K562 (cell line): Measurements from ENCODE around the gene RIN3. TPM values are rescaled to one million over a fixed set of nuclear protein-coding genes. Genes with fewer than 3 reads are reported as not detected.

Experiments
- ATAC-seq: fragments of 200-7000 bp; cut with Tn5 transposase; 3 replicates; pipeline ENCODE4 v1.9.1; 2020; ENCODE audit warnings: moderate library complexity
- BruUV-seq: library from RNA; stranded (reverse); fragments of 400-500 nt; replicated peaks from 2 replicates; lab custom pipeline; 2021; lab: Mats Ljungman, UMichigan
- CTCF ChIA-PET: fragments of 300-600 bp; formaldehyde crosslinking; extraction: SDS; loops from one replicate; lab custom pipeline; 2021; ENCODE audit warnings: low intra/inter-chr PET ratio; lab: Yijun Ruan, JAX
- POLR2A ChIA-PET: fragments of 300-600, 350-650 bp; sonication (Branson Sonifier 250); formaldehyde crosslinking; extraction: SDS; loops from one replicate; lab custom pipeline; 2021; ENCODE audit warnings: antibody characterized with exemption, inconsistent platforms; lab: Yijun Ruan, JAX
- DNase-seq, 4 experiments: peaks; one replicate each; pipeline versions ENCODE4 v3.0.0 to v3.0.0-alpha.2; 2011 to 2018; ENCODE audit warnings: low spot score in 3 of 4, mixed read lengths in 3 of 4; ENCODE audit errors: extremely low read depth in 1 of 4
- FAIRE-seq: peaks from 2 replicates; lab custom pipeline; 2011; peaks lifted over from hg19 to GRCh38; lab: Jason Lieb, UNC
- H2AFZ ChIP-seq: 2 replicates; pipeline ENCODE4 v1.6.0; 2011; ENCODE audit warnings: low read depth, low read length, control low read depth, inconsistent platforms
- H3K27ac ChIP-seq: fragments of 200-600 bp; 3 replicates; pipeline ENCODE4 v1.8.0; 2011; ENCODE audit warnings: low read depth, mild to moderate bottlenecking, control low read depth, inconsistent platforms, low read length, moderate library complexity, mixed read lengths; ENCODE audit errors: extremely low read depth
- H3K27me3 ChIP-seq, 2 experiments: fragments of 300-600 bp in 1 of 2; 2 replicates in 1 of 2; 3 replicates in 1 of 2; pipeline versions ENCODE4 v1.6.0 to v1.8.0; 2011; ENCODE audit warnings: inconsistent platforms in 2 of 2, low read length in 2 of 2, mild to moderate bottlenecking in 1 of 2, mixed read lengths in 1 of 2, moderate library complexity in 1 of 2; ENCODE audit not compliant: control insufficient read depth in 2 of 2, insufficient read depth in 2 of 2
- H3K36me3 ChIP-seq: fragments of 300-600 bp; 3 replicates; pipeline ENCODE4 v1.8.0; 2011; ENCODE audit warnings: mild to moderate bottlenecking, low read length, inconsistent platforms; ENCODE audit not compliant: control insufficient read depth, insufficient read depth
- H3K4me1 ChIP-seq, 2 experiments: fragments of 200-600 bp in 1 of 2; replicated peaks in 1 of 2; 2 replicates in 1 of 2; 3 replicates in 1 of 2; pipeline versions ENCODE4 v1.5.1 to v1.8.0; 2011; ENCODE audit warnings: inconsistent platforms in 2 of 2, low read length in 2 of 2, mild to moderate bottlenecking in 1 of 2, mixed read lengths in 1 of 2, moderate library complexity in 1 of 2; ENCODE audit not compliant: control insufficient read depth in 2 of 2, insufficient read depth in 2 of 2
- H3K4me2 ChIP-seq: 2 replicates; pipeline ENCODE4 v1.6.1; 2011; ENCODE audit warnings: low read length, control low read depth, inconsistent platforms, mixed read lengths; ENCODE audit not compliant: insufficient read depth
- H3K4me3 ChIP-seq: fragments of 200-600 bp; sonication (generic), shearing (Covaris generic); 2 replicates; pipeline ENCODE4 v1.5.1; 2016; ENCODE audit warnings: control low read depth, inconsistent platforms
- H3K79me2 ChIP-seq: fragments of 200-600 bp; 3 replicates; pipeline ENCODE4 v1.8.0; 2011; ENCODE audit warnings: low read length, inconsistent platforms; ENCODE audit not compliant: control insufficient read depth, insufficient read depth
- H3K9ac ChIP-seq, 2 experiments: 2 replicates each; pipeline versions ENCODE4 v1.6.0 to v1.6.1; 2011; ENCODE audit warnings: low read depth in 2 of 2, low read length in 2 of 2, control low read depth in 1 of 2, inconsistent platforms in 1 of 2, mild to moderate bottlenecking in 1 of 2, mixed read lengths in 1 of 2; ENCODE audit not compliant: insufficient read depth in 1 of 2
- H3K9me1 ChIP-seq: one replicate; pipeline ENCODE4 v1.6.0; 2011; ENCODE audit warnings: inconsistent platforms, mild to moderate bottlenecking, low read length, moderate library complexity; ENCODE audit not compliant: control insufficient read depth, insufficient read depth
- H3K9me3 ChIP-seq: replicated peaks from 2 replicates; pipeline ENCODE4 v1.5.1; 2011; ENCODE audit warnings: low read depth, low read length, inconsistent platforms; ENCODE audit not compliant: control insufficient read depth, insufficient read depth
- H4K20me1 ChIP-seq: replicated peaks from 2 replicates; pipeline ENCODE4 v1.6.1; 2011; ENCODE audit warnings: low read length, inconsistent platforms, mixed read lengths; ENCODE audit not compliant: control insufficient read depth, insufficient read depth
- CGGBP1 ChIP-seq: fragments of 250-450 bp; sonication (Bioruptor Pico); IDR thresholded peaks from 2 replicates; pipeline ENCODE4 v1.9.0; 2021; ENCODE audit warnings: mild to moderate bottlenecking
- CREM ChIP-seq: IDR thresholded peaks from 2 replicates; pipeline ENCODE4 v1.6.1; 2014; ENCODE audit warnings: antibody characterized with exemption, low read depth
- MEIS2 ChIP-seq: fragments of 450-650 bp; IDR thresholded peaks from 2 replicates; pipeline ENCODE4 v1.6.1; 2014; ENCODE audit warnings: mild to moderate bottlenecking; ENCODE audit not compliant: partially characterized antibody
- ZNF184 ChIP-seq: sonication (generic); formaldehyde crosslinking; IDR thresholded peaks from 2 replicates; pipeline ENCODE4 v1.5.0; 2020; ENCODE audit warnings: missing genetic modification reagents
- ZNF778 ChIP-seq: fragments of 450-650 bp; formaldehyde crosslinking; IDR thresholded peaks from 2 replicates; pipeline ENCODE4 v1.4.0; 2020; ENCODE audit warnings: mild to moderate bottlenecking, moderate library complexity
- WGBS: fragments of 100-300 bp; shearing (Covaris generic); methylation state at CpG from one replicate; pipeline ENCODE4 v1.1.6; 2016; ENCODE audit warnings: low coverage, mixed read lengths; ENCODE audit not compliant: insufficient coverage; ENCODE audit errors: missing lambda C conversion rate; 5-methylcytosine and 5-hydroxymethylcytosine counted together
- in situ Hi-C: fragments of 300-500 bp; cut with MboI; formaldehyde crosslinking; loops from 4 replicates; pipeline ENCODE4 v1.15.0; 2018; ENCODE audit warnings: inconsistent platforms, mixed read lengths
- intact Hi-C: fragments of 100-400 bp; cut with micrococcal nuclease; formaldehyde crosslinking; loops from 2 replicates; pipeline ENCODE4 v1.14.2; 2022
- polyA plus RNA-seq, 8 experiments: library from polyadenylated mRNA; depleted of rRNA in 4 of 8; stranded (reverse) in 5 of 8; unstranded in 3 of 8; fragments of >200 nt; fragmentation: Nextera tagmentation in 2 of 8; fragmentation: Illumina TruSeq in 1 of 8; extraction: Ambion mirVana in 2 of 8; extraction: Trizol in 1 of 8; gene quantifications; 2 replicates each; pipeline versions ENCODE4 v1.2.1 to v1.2.3, GENCODE V29; 2011 to 2014; ENCODE audit warnings: inconsistent platforms in 1 of 8, missing spikeins in 1 of 8
- total RNA-seq, 7 experiments: library from RNA; depleted of rRNA in 6 of 7; stranded (reverse); fragments of >200 nt in 6 of 7; fragmentation: Illumina TruSeq in 2 of 7; extraction: Trizol in 2 of 7; gene quantifications; 2 replicates each; pipeline versions ENCODE4 v1.2.1 to v1.2.3, GENCODE V29; 2011 to 2021; ENCODE audit warnings: low replicate concordance in 1 of 7

Gene RIN3
- total and polyA plus RNA-seq, 9 of the 15 experiments (the other 6 are each of a cell fraction or from before 2014, with no cell fraction given), result 0.01 to 0.49 (median 0.08) TPM; not detected in 5

- no peak for ATAC-seq
- in situ Hi-C loops (no loop called here), intact Hi-C loops (no loop called here)
- no TSS peak for BruUV-seq
- Histone ChIP-seq H3K9me3 (no peaks in the 10 kb centered on the region), H3K4me2 (no peak overlapping the region), H3K4me3 (no peak overlapping the region), H4K20me1 (no peaks in the 10 kb centered on the region), H3K4me1 (no peaks in the 10 kb centered on the region), H3K27ac (no peak overlapping the region), H3K36me3 (no peaks in the 10 kb centered on the region), H3K9ac (no peak overlapping the region), H3K27me3 (peaks cover 0 to 15% of the 10 kb centered on the region in 2 experiments; a peak in 1 of 5 replicates), H2AFZ (no peak overlapping the region), H3K79me2 (no peaks in the 10 kb centered on the region), H3K9me1 (no peaks in the 10 kb centered on the region)
- ChIA-PET CTCF (interaction anchor here (0.7 kb wide), 1 partner anchor 291 kb away, joined by 3 read pairs; no protein-coding TSS in a partner anchor), POLR2A (interaction anchor here (0.7 kb wide), 2 partner anchors 181 to 209 kb away, joined by 3 read pairs; no protein-coding TSS in a partner anchor)
- DNase-seq, result no peak
- TF ChIP-seq CREM, result no peak
- no peak for TF ChIP-seq ZNF778
- TF ChIP-seq CGGBP1, result no peak
- no peak for TF ChIP-seq ZNF184 (CRISPR knock-in tag)
- TF ChIP-seq MEIS2, result no peak
- WGBS, result 0% methylated on average over 8 of the region's 8 CpGs
- no peak for FAIRE-seq
These were observed 29.4 kb downstream of the RIN3 start for GRCh38 chr14:92542766-92543554.
